Measurements from ENCODE around the gene NTRK3. TPM values are rescaled to one million over a fixed set of nuclear protein-coding genes. Genes with fewer than 3 reads are reported as not detected.

Gene NTRK3
- total RNA-seq, 1 experiment from 2014 or later = not detected

- Mint-ChIP-seq H3K27me3 (ENCODE audit: unreplicated experiment) (peaks cover 41% of the 10 kb centered on the region), H3K9me3 (ENCODE audit: low read depth, unreplicated experiment) (no peaks in the 10 kb centered on the region), H3K27ac (ENCODE audit: unreplicated experiment) (no peak overlapping the region), H3K4me3 (ENCODE audit: low read depth, unreplicated experiment) (no peak overlapping the region), H3K36me3 (ENCODE audit: insufficient read depth, unreplicated experiment) (no peaks in the 10 kb centered on the region), H3K4me1 (ENCODE audit: low read depth, unreplicated experiment) (peaks cover 8% of the 10 kb centered on the region)
- CTCF ChIA-PET = no interaction called here
- intact Hi-C loops (cut with micrococcal nuclease; ENCODE audit: unreplicated experiment) = loop anchor here (5.0 kb wide), 1 partner anchor 211 kb away; no protein-coding TSS in a partner anchor
- no peak for DNase-seq
- no TSS peak for BruUV-seq (replicated peaks)
- TF ChIP-seq CTCF (IDR thresholded peaks at IDR 0.05; ENCODE audit: unreplicated experiment) = no peak
Observed at GRCh38 chr15:88241060-88241459, 15.5 kb downstream of the NTRK3 start.

- H3K27me3 Mint-ChIP-seq (ENCODE audit: unreplicated experiment) = peaks cover 44% of the 10 kb centered on the region
- CTCF ChIA-PET = interaction anchor here (0.9 kb wide), 1 partner anchor 20 kb away, joined by 3 read pairs; no protein-coding TSS in a partner anchor
- H3K4me3 Mint-ChIP-seq (ENCODE audit: low read depth, unreplicated experiment) = no peak overlapping the region
- BruUV-seq (replicated peaks) = no TSS peak
- H3K4me1 Mint-ChIP-seq (ENCODE audit: low read depth, unreplicated experiment) = peaks cover 8% of the 10 kb centered on the region
- no peak overlapping the region for H3K27ac Mint-ChIP-seq (ENCODE audit: unreplicated experiment)
- no peaks in the 10 kb centered on the region for H3K36me3 Mint-ChIP-seq (ENCODE audit: insufficient read depth, unreplicated experiment)
- H3K9me3 Mint-ChIP-seq (ENCODE audit: low read depth, unreplicated experiment) = no peaks in the 10 kb centered on the region
- intact Hi-C loops (cut with micrococcal nuclease; ENCODE audit: unreplicated experiment) = no loop called here
- no peak for DNase-seq
- no peak for TF ChIP-seq CTCF (IDR thresholded peaks at IDR 0.05; ENCODE audit: unreplicated experiment)
Observed at GRCh38 chr15:88239594-88239993, 16.9 kb downstream of the NTRK3 start.

GRCh38 chr15:88238618-88239430 is 17.7 kb downstream of the NTRK3 start:
- H3K4me3 Mint-ChIP-seq (ENCODE audit: low read depth, unreplicated experiment) = no peak overlapping the region
- CTCF ChIA-PET = interaction anchor here (0.9 to 1.0 kb wide), 2 partner anchors 9 to 19 kb away, joined by 3 read pairs; no protein-coding TSS in a partner anchor
- BruUV-seq (replicated peaks) = no TSS peak
- H3K36me3 Mint-ChIP-seq (ENCODE audit: insufficient read depth, unreplicated experiment) = no peaks in the 10 kb centered on the region
- DNase-seq = no peak
- peaks cover 51% of the 10 kb centered on the region for H3K27me3 Mint-ChIP-seq (ENCODE audit: unreplicated experiment)
- no peak for TF ChIP-seq CTCF (IDR thresholded peaks at IDR 0.05; ENCODE audit: unreplicated experiment)
- intact Hi-C loops (cut with micrococcal nuclease; ENCODE audit: unreplicated experiment) = no loop called here
- peak overlapping the region; percentile 13 for H3K27ac Mint-ChIP-seq (ENCODE audit: unreplicated experiment)
- H3K4me1 Mint-ChIP-seq (ENCODE audit: low read depth, unreplicated experiment) = peaks cover 8% of the 10 kb centered on the region
- H3K9me3 Mint-ChIP-seq (ENCODE audit: low read depth, unreplicated experiment) = no peaks in the 10 kb centered on the region

- Mint-ChIP-seq H3K36me3 (ENCODE audit: insufficient read depth, unreplicated experiment) (no peaks in the 10 kb centered on the region), H3K27ac (ENCODE audit: unreplicated experiment) (no peak overlapping the region), H3K9me3 (ENCODE audit: low read depth, unreplicated experiment) (no peaks in the 10 kb centered on the region), H3K4me1 (ENCODE audit: low read depth, unreplicated experiment) (peaks cover 8% of the 10 kb centered on the region), H3K27me3 (ENCODE audit: unreplicated experiment) (peaks cover 70% of the 10 kb centered on the region), H3K4me3 (ENCODE audit: low read depth, unreplicated experiment) (no peak overlapping the region)
- no peak for DNase-seq
- CTCF ChIA-PET = interaction anchor here (1.3 kb wide), 1 partner anchor 13 kb away, joined by 3 read pairs; no protein-coding TSS in a partner anchor
- intact Hi-C loops (cut with micrococcal nuclease; ENCODE audit: unreplicated experiment) = no loop called here
- BruUV-seq (replicated peaks) = no TSS peak
- TF ChIP-seq CTCF (IDR thresholded peaks at IDR 0.05; ENCODE audit: unreplicated experiment) = no peak
Observed at GRCh38 chr15:88234711-88235110, 21.8 kb downstream of the NTRK3 start.
